Measurements from ENCODE around the gene CDRT15L2. TPM values are rescaled to one million over a fixed set of nuclear protein-coding genes. Genes with fewer than 3 reads are reported as not detected.
"Not testable (repeated sequence)": the region's sequence is repeated elsewhere in the genome, so short reads cannot be mapped to it uniquely, and the experiment has no call there.

The CDRT15L2 gene
- total RNA-seq, 2 experiments from 2014 or later: not detected

- not testable (repeated sequence) for H3K27me3 Mint-ChIP-seq
These were observed 4.5 kb downstream of the CDRT15L2 start for GRCh38 chr17:20583891-20584577.

GRCh38 chr17:20588744-20589453 is 9.4 kb downstream of the CDRT15L2 start:
- H3K27me3 Mint-ChIP-seq; DNase-seq; CTCF ChIA-PET; H3K27ac Mint-ChIP-seq; ATAC-seq; H3K4me3 Mint-ChIP-seq; H3K9me3 Mint-ChIP-seq (ENCODE audit: low read depth); POLR2A ChIA-PET; H3K36me3 Mint-ChIP-seq (ENCODE audit: low read depth); H3K4me1 Mint-ChIP-seq; intact Hi-C loops (cut with DNase I, micrococcal nuclease): not testable (repeated sequence)

More at GRCh38 chr17:20583891-20584577, 4.5 kb downstream of the CDRT15L2 start:
- H3K27ac Mint-ChIP-seq; H3K36me3 Mint-ChIP-seq (ENCODE audit: low read depth); H3K4me1 Mint-ChIP-seq; H3K4me3 Mint-ChIP-seq; H3K9me3 Mint-ChIP-seq (ENCODE audit: low read depth); CTCF ChIA-PET; intact Hi-C loops (cut with DNase I, micrococcal nuclease); ATAC-seq; POLR2A ChIA-PET; DNase-seq: not testable (repeated sequence)

- H3K4me1 Mint-ChIP-seq; intact Hi-C loops (cut with DNase I, micrococcal nuclease); CTCF ChIA-PET; POLR2A ChIA-PET; H3K27ac Mint-ChIP-seq; H3K9me3 Mint-ChIP-seq (ENCODE audit: low read depth); H3K36me3 Mint-ChIP-seq (ENCODE audit: low read depth); DNase-seq; H3K27me3 Mint-ChIP-seq; H3K4me3 Mint-ChIP-seq; ATAC-seq: not testable (repeated sequence)
These were observed 9.9 kb downstream of the CDRT15L2 start for GRCh38 chr17:20589454-20589810.

- H3K27ac Mint-ChIP-seq; H3K36me3 Mint-ChIP-seq (ENCODE audit: low read depth); intact Hi-C loops (cut with DNase I, micrococcal nuclease); POLR2A ChIA-PET; H3K27me3 Mint-ChIP-seq; H3K4me1 Mint-ChIP-seq; H3K9me3 Mint-ChIP-seq (ENCODE audit: low read depth); H3K4me3 Mint-ChIP-seq; CTCF ChIA-PET; ATAC-seq; DNase-seq: not testable (repeated sequence)
These were observed 11.5 kb downstream of the CDRT15L2 start for GRCh38 chr17:20591040-20591439.

- H3K27ac Mint-ChIP-seq; H3K9me3 Mint-ChIP-seq (ENCODE audit: low read depth); H3K4me3 Mint-ChIP-seq; H3K36me3 Mint-ChIP-seq (ENCODE audit: low read depth); ATAC-seq; H3K4me1 Mint-ChIP-seq; CTCF ChIA-PET; H3K27me3 Mint-ChIP-seq; DNase-seq; POLR2A ChIA-PET; intact Hi-C loops (cut with DNase I, micrococcal nuclease): not testable (repeated sequence)
These were observed 26.0 kb downstream of the CDRT15L2 start for GRCh38 chr17:20605568-20605967.

- H3K4me3 Mint-ChIP-seq; DNase-seq; H3K36me3 Mint-ChIP-seq (ENCODE audit: low read depth); CTCF ChIA-PET; ATAC-seq; H3K27ac Mint-ChIP-seq; H3K4me1 Mint-ChIP-seq; intact Hi-C loops (cut with DNase I, micrococcal nuclease); POLR2A ChIA-PET; H3K9me3 Mint-ChIP-seq (ENCODE audit: low read depth); H3K27me3 Mint-ChIP-seq: not testable (repeated sequence)
These were observed 30.0 kb downstream of the CDRT15L2 start for GRCh38 chr17:20609490-20609889.

- Mint-ChIP-seq H3K36me3 (ENCODE audit: low read depth) (no peaks in the 10 kb centered on the region), H3K9me3 (ENCODE audit: low read depth) (no peaks in the 10 kb centered on the region), H3K4me3 (no peak overlapping the region), H3K27ac (no peak overlapping the region), H3K27me3 (no peaks in the 10 kb centered on the region), H3K4me1 (no peaks in the 10 kb centered on the region)
- POLR2A ChIA-PET: no interaction called here
- intact Hi-C loops (cut with DNase I, micrococcal nuclease): no loop called here
- no peak for DNase-seq
- ATAC-seq: no peak
- CTCF ChIA-PET: no interaction called here
These were observed 31.8 kb downstream of the CDRT15L2 start for GRCh38 chr17:20611309-20611708.

GRCh38 chr17:20612635-20613034 is 33.1 kb downstream of the CDRT15L2 start:
- no peaks in the 10 kb centered on the region for H3K4me1 Mint-ChIP-seq
- no peaks in the 10 kb centered on the region for H3K9me3 Mint-ChIP-seq (ENCODE audit: low read depth)
- ATAC-seq (no peak), DNase-seq (no peak)
- H3K27ac Mint-ChIP-seq: no peak overlapping the region
- no peak overlapping the region for H3K4me3 Mint-ChIP-seq
- POLR2A ChIA-PET: interaction anchor here (0.7 kb wide), 1 partner anchor 44 kb away, joined by 3 read pairs; no protein-coding TSS in a partner anchor
- no peaks in the 10 kb centered on the region for H3K36me3 Mint-ChIP-seq (ENCODE audit: low read depth)
- H3K27me3 Mint-ChIP-seq: no peaks in the 10 kb centered on the region
- intact Hi-C loops (cut with DNase I, micrococcal nuclease): no loop called here
- CTCF ChIA-PET: no interaction called here

- no peaks in the 10 kb centered on the region for H3K9me3 Mint-ChIP-seq (ENCODE audit: low read depth)
- ATAC-seq: no peak
- DNase-seq: no peak
- no peaks in the 10 kb centered on the region for H3K4me1 Mint-ChIP-seq
- no peak overlapping the region for H3K27ac Mint-ChIP-seq
- ChIA-PET POLR2A (no interaction called here), CTCF (no interaction called here)
- no peaks in the 10 kb centered on the region for H3K36me3 Mint-ChIP-seq (ENCODE audit: low read depth)
- no peaks in the 10 kb centered on the region for H3K27me3 Mint-ChIP-seq
- intact Hi-C loops (cut with DNase I, micrococcal nuclease): no loop called here
- H3K4me3 Mint-ChIP-seq: no peak overlapping the region
These were observed 33.7 kb downstream of the CDRT15L2 start for GRCh38 chr17:20613248-20613647.

- intact Hi-C loops (cut with DNase I, micrococcal nuclease): no loop called here
- Mint-ChIP-seq H3K36me3 (ENCODE audit: low read depth) (no peaks in the 10 kb centered on the region), H3K4me3 (no peak overlapping the region), H3K4me1 (no peaks in the 10 kb centered on the region), H3K9me3 (ENCODE audit: low read depth) (no peaks in the 10 kb centered on the region), H3K27me3 (no peaks in the 10 kb centered on the region), H3K27ac (no peak overlapping the region)
- ChIA-PET CTCF (no interaction called here), POLR2A (no interaction called here)
- DNase-seq (no peak), ATAC-seq (no peak)
These were observed 34.4 kb downstream of the CDRT15L2 start for GRCh38 chr17:20613905-20614304.

GRCh38 chr17:20615461-20615860 is 35.9 kb downstream of the CDRT15L2 start:
- intact Hi-C loops (cut with DNase I, micrococcal nuclease): not testable (repeated sequence)

More at GRCh38 chr17:20615461-20615860, 35.9 kb downstream of the CDRT15L2 start:
- CTCF ChIA-PET; H3K4me3 Mint-ChIP-seq; H3K27me3 Mint-ChIP-seq; ATAC-seq; DNase-seq; H3K36me3 Mint-ChIP-seq (ENCODE audit: low read depth); H3K4me1 Mint-ChIP-seq; POLR2A ChIA-PET; H3K27ac Mint-ChIP-seq; H3K9me3 Mint-ChIP-seq (ENCODE audit: low read depth): not testable (repeated sequence)
